Central memory CD8-positive, alpha-beta T cell (primary cell): ENCODE results near the gene NDUFB5.

Experiments
- ATAC-seq: fragments of 150-1000 bp; cut with Tn5 transposase; replicated peaks from 2 replicates; pipeline ENCODE4 v1.10.0; 2022; ENCODE audit warnings: mild to moderate bottlenecking, moderate FRiP score, moderate number of reproducible peaks; ENCODE audit not compliant: poor library complexity, severe bottlenecking; ENCODE audit errors: extremely low read depth
- DNase-seq, 2 donors: peaks; one replicate each; pipeline ENCODE4 v3.0.0; 2021; ENCODE audit warnings: low spot score in 2 of 2
- H3K27ac Mint-ChIP-seq: one replicate; pipeline ENCODE4 v1.8.0; 2022; ENCODE audit warnings: low read depth, mild to moderate bottlenecking, moderate library complexity, mixed read lengths
- H3K27me3 Mint-ChIP-seq: one replicate; pipeline ENCODE4 v1.8.0; 2022; ENCODE audit warnings: mixed read lengths
- H3K36me3 Mint-ChIP-seq: one replicate; pipeline ENCODE4 v1.8.0; 2022; ENCODE audit warnings: mild to moderate bottlenecking, moderate library complexity, mixed read lengths; ENCODE audit not compliant: insufficient read depth
- H3K4me1 Mint-ChIP-seq: one replicate; pipeline ENCODE4 v1.8.0; 2022; ENCODE audit warnings: mixed read lengths
- H3K4me3 Mint-ChIP-seq: one replicate; pipeline ENCODE4 v1.8.0; 2022; ENCODE audit warnings: mild to moderate bottlenecking, moderate library complexity, mixed read lengths
- H3K9me3 Mint-ChIP-seq: one replicate; pipeline ENCODE4 v1.8.0; 2022; ENCODE audit warnings: mixed read lengths

NDUFB5 gene

DNA sequence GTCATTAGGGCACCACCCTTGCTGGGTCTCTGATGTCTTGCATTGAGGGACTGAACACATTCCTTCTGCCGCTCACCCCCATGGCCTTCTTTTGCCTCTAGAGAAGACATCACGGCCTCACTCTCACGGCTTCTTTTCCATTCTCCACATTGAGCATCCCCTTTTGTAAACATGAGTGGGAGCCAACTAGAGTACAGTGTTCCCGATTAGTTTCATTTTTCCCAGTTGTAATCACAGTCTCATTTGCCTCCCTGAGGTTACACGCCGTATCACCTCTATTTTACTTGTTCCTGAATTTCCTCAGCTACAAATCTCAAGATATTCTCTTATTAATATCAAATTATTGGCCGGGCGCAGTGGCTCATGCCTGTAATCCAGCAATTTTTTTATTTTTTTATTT, 65.7 kb downstream of the NDUFB5 start:
- H3K4me1 Mint-ChIP-seq = peaks cover 14% of the 10 kb centered on the region

GRCh38 chr3:179671309-179671708, 66.7 kb downstream of the NDUFB5 start:
- H3K4me1 Mint-ChIP-seq = peaks cover 8% of the 10 kb centered on the region
- ATAC-seq = no peak
- no peaks in the 10 kb centered on the region for H3K9me3 Mint-ChIP-seq
- no peak for DNase-seq
- H3K4me3 Mint-ChIP-seq = no peak overlapping the region
- no peaks in the 10 kb centered on the region for H3K36me3 Mint-ChIP-seq
- H3K27ac Mint-ChIP-seq = no peak overlapping the region
- H3K27me3 Mint-ChIP-seq = no peaks in the 10 kb centered on the region

More for the DNA sequence above, 65.7 kb downstream of the NDUFB5 start:
- H3K9me3 Mint-ChIP-seq = no peaks in the 10 kb centered on the region
- H3K4me3 Mint-ChIP-seq = no peak overlapping the region
- no peaks in the 10 kb centered on the region for H3K36me3 Mint-ChIP-seq
- no peak for ATAC-seq
- no peak overlapping the region for H3K27ac Mint-ChIP-seq
- H3K27me3 Mint-ChIP-seq = no peaks in the 10 kb centered on the region
- DNase-seq = no peak

DNA sequence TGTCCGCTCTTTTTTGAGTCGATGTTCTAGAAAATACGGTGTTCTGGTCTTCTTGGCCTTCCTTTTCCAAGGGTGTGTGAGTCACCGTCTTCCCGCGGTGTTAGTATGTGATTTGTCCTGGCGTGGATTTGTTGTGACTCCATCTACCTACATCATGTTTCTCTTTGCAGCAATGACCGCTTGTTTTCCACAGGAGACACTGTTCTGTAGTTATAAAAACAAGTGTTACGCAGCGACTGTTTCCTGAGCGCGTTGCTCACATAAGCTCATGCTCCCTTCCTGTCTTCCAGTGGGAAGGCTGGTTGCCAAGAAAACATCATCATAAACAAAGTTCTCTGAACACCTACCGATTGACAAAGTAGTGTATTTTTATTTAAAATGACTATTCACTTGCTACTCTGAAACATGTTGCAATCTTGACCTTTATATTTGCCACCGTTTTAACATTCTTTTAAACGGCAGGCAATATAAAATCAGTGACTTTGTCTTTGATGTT, 67.2 kb downstream of the NDUFB5 start:
- Mint-ChIP-seq H3K27ac (no peak overlapping the region), H3K4me1 (peaks cover 8% of the 10 kb centered on the region), H3K36me3 (no peaks in the 10 kb centered on the region), H3K27me3 (no peaks in the 10 kb centered on the region), H3K4me3 (no peak overlapping the region), H3K9me3 (no peaks in the 10 kb centered on the region)
- ATAC-seq (no peak), DNase-seq (no peak)

DNA sequence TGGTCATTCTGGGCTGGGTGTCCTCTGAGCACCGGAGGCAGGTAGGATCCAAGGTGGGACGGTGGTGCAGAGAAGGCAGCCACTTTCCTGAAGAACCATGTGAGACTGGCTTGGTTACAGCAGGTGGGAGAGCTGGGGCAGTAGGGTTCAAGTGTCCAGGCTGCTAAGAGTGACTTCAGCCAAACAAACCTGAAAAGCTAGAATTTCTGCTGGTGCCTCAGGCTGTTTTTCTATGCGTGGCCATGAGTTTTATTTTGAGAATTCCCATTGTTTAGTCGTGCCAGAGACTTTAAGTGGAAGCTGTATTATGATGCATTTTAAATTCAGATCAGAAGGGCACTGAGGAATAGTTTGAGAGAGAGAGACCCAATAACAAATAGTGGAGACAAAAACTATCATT, 68.3 kb downstream of the NDUFB5 start:
- DNase-seq (no peak), ATAC-seq (no peak)
- peaks cover 8% of the 10 kb centered on the region for H3K4me1 Mint-ChIP-seq
- no peak overlapping the region for H3K4me3 Mint-ChIP-seq
- H3K27ac Mint-ChIP-seq = peak overlapping the region; percentile 25
- no peaks in the 10 kb centered on the region for H3K27me3 Mint-ChIP-seq
- H3K9me3 Mint-ChIP-seq = no peaks in the 10 kb centered on the region
- no peaks in the 10 kb centered on the region for H3K36me3 Mint-ChIP-seq

DNA sequence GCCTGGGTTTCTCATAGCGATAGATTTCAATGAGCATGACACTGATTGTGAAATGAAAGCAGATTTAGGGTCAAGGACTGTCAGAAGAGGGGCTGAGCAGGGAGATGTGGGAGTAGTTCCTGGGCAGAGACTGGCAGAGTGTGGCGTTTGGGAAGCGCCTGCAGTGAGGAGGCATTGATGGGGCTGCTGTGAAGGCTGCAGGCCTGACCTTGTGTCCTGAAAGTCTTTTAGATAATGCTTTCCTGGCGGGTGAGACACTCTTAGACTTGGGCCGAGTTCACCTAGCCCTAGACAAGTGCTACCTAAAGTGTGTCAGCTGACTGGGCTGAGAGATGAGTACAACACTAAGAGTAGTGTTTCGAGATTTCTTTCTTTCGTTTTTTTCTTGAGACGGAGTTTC, 68.9 kb downstream of the NDUFB5 start:
- Mint-ChIP-seq H3K4me1 (peaks cover 8% of the 10 kb centered on the region), H3K27me3 (no peaks in the 10 kb centered on the region), H3K36me3 (no peaks in the 10 kb centered on the region), H3K4me3 (no peak overlapping the region), H3K9me3 (no peaks in the 10 kb centered on the region), H3K27ac (no peak overlapping the region)
- no peak for DNase-seq
- ATAC-seq = no peak

DNA sequence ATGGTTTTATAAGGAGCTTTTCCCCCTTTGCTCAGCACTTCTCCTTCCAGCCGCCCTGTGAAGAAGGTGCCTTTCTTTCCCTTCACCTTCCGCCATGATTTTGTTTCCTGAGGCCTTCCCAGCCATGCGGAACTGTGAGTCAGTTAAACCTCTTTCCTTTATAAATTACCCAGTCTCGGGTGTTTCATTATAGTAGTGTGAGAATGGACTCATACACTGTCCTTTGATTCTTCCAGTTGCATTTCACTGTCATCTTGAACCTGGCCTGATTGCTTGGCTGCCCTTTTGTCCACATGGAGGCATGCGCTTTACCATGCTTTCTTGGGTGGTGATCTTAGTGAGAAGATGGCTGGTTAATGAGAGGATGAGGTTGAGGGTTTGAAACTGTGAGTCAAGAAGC, 71.5 kb downstream of the NDUFB5 start:
- Mint-ChIP-seq H3K4me3 (no peak overlapping the region), H3K9me3 (no peaks in the 10 kb centered on the region), H3K36me3 (no peaks in the 10 kb centered on the region), H3K4me1 (peaks cover 8% of the 10 kb centered on the region), H3K27ac (no peak overlapping the region), H3K27me3 (no peaks in the 10 kb centered on the region)
- DNase-seq = no peak
- no peak for ATAC-seq
